Astrocyte (in vitro differentiated cells and primary cell): ENCODE results near the gene LRRC4C. TPM values are rescaled to one million over a fixed set of nuclear protein-coding genes. Genes with fewer than 3 reads are reported as not detected.

ENCODE experiments used
- DNase-seq: peaks from one replicate; pipeline ENCODE4 v3.0.0-alpha.2; 2010; ENCODE audit warnings: low read depth
- FAIRE-seq: peaks from 2 replicates; lab custom pipeline; 2011; peaks lifted over from hg19 to GRCh38; lab: Jason Lieb, UNC
- H2AFZ ChIP-seq: 2 replicates; pipeline ENCODE4 v1.6.0; 2012; ENCODE audit warnings: low read depth, low read length, inconsistent platforms
- H3K27ac ChIP-seq: 2 replicates; pipeline ENCODE4 v1.5.1; 2011; ENCODE audit warnings: low read depth, low read length, inconsistent platforms
- H3K27me3 ChIP-seq: 2 replicates; pipeline ENCODE4 v1.6.0; 2011; ENCODE audit warnings: low read length, inconsistent platforms; ENCODE audit not compliant: insufficient read depth
- H3K36me3 ChIP-seq: 2 replicates; pipeline ENCODE4 v1.5.1; 2011; ENCODE audit warnings: low read length, inconsistent platforms; ENCODE audit not compliant: insufficient read depth
- H3K4me1 ChIP-seq: 2 replicates; pipeline ENCODE4 v1.5.1; 2011; ENCODE audit warnings: low read length, inconsistent platforms; ENCODE audit not compliant: insufficient read depth
- H3K4me2 ChIP-seq: 2 replicates; pipeline ENCODE4 v1.6.0; 2012; ENCODE audit warnings: low read length, inconsistent platforms
- H3K4me3 ChIP-seq: 2 replicates; pipeline ENCODE4 v1.5.1; 2011; ENCODE audit warnings: low read depth, mild to moderate bottlenecking, low read length, inconsistent platforms; ENCODE audit not compliant: insufficient read depth
- H3K79me2 ChIP-seq: 2 replicates; pipeline ENCODE4 v1.6.0; 2012; ENCODE audit warnings: mild to moderate bottlenecking, low read length, inconsistent platforms; ENCODE audit not compliant: insufficient read depth
- H3K9ac ChIP-seq: 2 replicates; pipeline ENCODE4 v1.6.0; 2012; ENCODE audit warnings: mild to moderate bottlenecking, low read length, inconsistent platforms
- H3K9me3 ChIP-seq: 2 replicates; pipeline ENCODE4 v1.5.1; 2012; ENCODE audit warnings: low read depth, mild to moderate bottlenecking, low read length, inconsistent platforms; ENCODE audit not compliant: insufficient read depth
- H4K20me1 ChIP-seq: 2 replicates; pipeline ENCODE4 v1.6.0; 2012; ENCODE audit warnings: low read length, inconsistent platforms; ENCODE audit not compliant: insufficient read depth
- H3K27ac Mint-ChIP-seq: one replicate; pipeline ENCODE4 v1.8.0; 2021; ENCODE audit warnings: mild to moderate bottlenecking, mixed read lengths; ENCODE audit not compliant: unreplicated experiment
- H3K27me3 Mint-ChIP-seq: one replicate; pipeline ENCODE4 v1.8.0; 2021; ENCODE audit warnings: low read depth, mixed read lengths; ENCODE audit not compliant: unreplicated experiment
- H3K36me3 Mint-ChIP-seq: one replicate; pipeline ENCODE4 v1.8.0; 2021; ENCODE audit warnings: low read depth, mixed read lengths; ENCODE audit not compliant: unreplicated experiment
- H3K4me1 Mint-ChIP-seq: one replicate; pipeline ENCODE4 v1.8.0; 2021; ENCODE audit warnings: low read depth, mixed read lengths; ENCODE audit not compliant: unreplicated experiment
- H3K4me3 Mint-ChIP-seq: one replicate; pipeline ENCODE4 v1.8.0; 2021; ENCODE audit warnings: mild to moderate bottlenecking, moderate library complexity, mixed read lengths; ENCODE audit not compliant: unreplicated experiment
- H3K9me3 Mint-ChIP-seq: one replicate; pipeline ENCODE4 v1.8.0; 2021; ENCODE audit warnings: mild to moderate bottlenecking, mixed read lengths; ENCODE audit not compliant: unreplicated experiment
- CTCF ChIP-seq: IDR thresholded peaks from 2 replicates; pipeline ENCODE4 v1.5.1; 2011; ENCODE audit warnings: low read depth, mild to moderate bottlenecking, inconsistent platforms, low read length, moderate library complexity; ENCODE audit not compliant: insufficient read depth
- EZH2 ChIP-seq: IDR thresholded peaks from 2 replicates; pipeline ENCODE4 v1.6.1; 2012; ENCODE audit warnings: mild to moderate bottlenecking, low read length, inconsistent platforms; ENCODE audit not compliant: insufficient read depth
- total RNA-seq: library from RNA; stranded (reverse); gene quantifications from 2 replicates; pipeline ENCODE4 v1.2.1, GENCODE V29; 2021

LRRC4C gene
- total RNA-seq, 1 donor from 2014 or later = 9.0 TPM

- DNase-seq = no peak
- Histone ChIP-seq H3K4me1 (no peaks in the 10 kb centered on the region), H2AFZ (no peak overlapping the region), H3K27ac (no peak overlapping the region), H4K20me1 (no peaks in the 10 kb centered on the region), H3K9ac (no peak overlapping the region), H3K4me2 (no peak overlapping the region), H3K4me3 (no peak overlapping the region), H3K9me3 (no peaks in the 10 kb centered on the region), H3K27me3 (no peaks in the 10 kb centered on the region), H3K79me2 (no peaks in the 10 kb centered on the region), H3K36me3 (no peaks in the 10 kb centered on the region)
- H3K27me3 Mint-ChIP-seq = no peaks in the 10 kb centered on the region
- H3K4me1 Mint-ChIP-seq = peaks cover 14% of the 10 kb centered on the region
- no peaks in the 10 kb centered on the region for H3K9me3 Mint-ChIP-seq
- no peak for FAIRE-seq
- TF ChIP-seq CTCF = no peak
- TF ChIP-seq EZH2 = no peak
- H3K27ac Mint-ChIP-seq = no peak overlapping the region
- no peaks in the 10 kb centered on the region for H3K36me3 Mint-ChIP-seq
- H3K4me3 Mint-ChIP-seq = no peak overlapping the region
These were observed 1276.1 kb downstream of the LRRC4C start for GRCh38 chr11:40183073-40184064.

- no peaks in the 10 kb centered on the region for H3K27me3 ChIP-seq
- H3K4me3 ChIP-seq = no peak overlapping the region
- FAIRE-seq = no peak
- H3K9ac ChIP-seq = no peak overlapping the region
- H3K9me3 ChIP-seq = peaks cover 2% of the 10 kb centered on the region
- no peaks in the 10 kb centered on the region for H3K36me3 ChIP-seq
- TF ChIP-seq EZH2 (no peak), CTCF (no peak)
- Mint-ChIP-seq H3K9me3 (no peaks in the 10 kb centered on the region), H3K27me3 (no peaks in the 10 kb centered on the region), H3K36me3 (no peaks in the 10 kb centered on the region), H3K27ac (no peak overlapping the region), H3K4me3 (no peak overlapping the region), H3K4me1 (peaks cover 13% of the 10 kb centered on the region)
- no peak for DNase-seq
- no peaks in the 10 kb centered on the region for H4K20me1 ChIP-seq
- no peak overlapping the region for H3K4me2 ChIP-seq
- no peak overlapping the region for H3K27ac ChIP-seq
- no peaks in the 10 kb centered on the region for H3K4me1 ChIP-seq
- no peak overlapping the region for H2AFZ ChIP-seq
- no peaks in the 10 kb centered on the region for H3K79me2 ChIP-seq
These were observed 1279.9 kb downstream of the LRRC4C start for GRCh38 chr11:40179541-40179940.

- DNase-seq (no peak), FAIRE-seq (no peak)
- no peaks in the 10 kb centered on the region for H3K9me3 Mint-ChIP-seq
- Histone ChIP-seq H4K20me1 (no peaks in the 10 kb centered on the region), H3K36me3 (no peaks in the 10 kb centered on the region), H3K27ac (no peak overlapping the region), H3K9ac (no peak overlapping the region), H3K4me2 (no peak overlapping the region), H3K79me2 (no peaks in the 10 kb centered on the region), H3K9me3 (peaks cover 2% of the 10 kb centered on the region), H3K4me3 (no peak overlapping the region), H3K27me3 (no peaks in the 10 kb centered on the region), H2AFZ (no peak overlapping the region), H3K4me1 (no peaks in the 10 kb centered on the region)
- no peaks in the 10 kb centered on the region for H3K27me3 Mint-ChIP-seq
- H3K36me3 Mint-ChIP-seq = no peaks in the 10 kb centered on the region
- H3K27ac Mint-ChIP-seq = no peak overlapping the region
- peaks cover 18% of the 10 kb centered on the region for H3K4me1 Mint-ChIP-seq
- no peak overlapping the region for H3K4me3 Mint-ChIP-seq
- TF ChIP-seq CTCF (no peak), EZH2 (no peak)
These were observed 1281.0 kb downstream of the LRRC4C start for GRCh38 chr11:40178470-40178869.
